ENCODE data around the gene CCDC185. TPM values are rescaled to one million over a fixed set of nuclear protein-coding genes. Genes with fewer than 3 reads are reported as not detected.

Gene CCDC185
- total and polyA plus RNA-seq, 3 experiments from 2014 or later: not detected

- CTCF ChIA-PET: no interaction called here
- Histone ChIP-seq H3K4me3 (ENCODE audit: low read length) (no peak overlapping the region), H3K36me3 (ENCODE audit: insufficient read depth, low read length) (no peaks in the 10 kb centered on the region), H3K9me3 (ENCODE audit: low read length) (no peaks in the 10 kb centered on the region), H3K27me3 (ENCODE audit: insufficient read depth, low read length, poor library complexity, severe bottlenecking) (no peaks in the 10 kb centered on the region), H3K4me1 (ENCODE audit: insufficient read depth, low read length) (no peaks in the 10 kb centered on the region), H3K27ac (ENCODE audit: low read depth, low read length) (no peak overlapping the region)
- Mint-ChIP-seq H3K27ac (no peak overlapping the region), H3K4me1 (no peaks in the 10 kb centered on the region), H3K9me3 (no peaks in the 10 kb centered on the region), H3K27me3 (peaks cover 7 to 20% of the 10 kb centered on the region in 2 donors), H3K4me3 (no peak overlapping the region), H3K36me3 (no peaks in the 10 kb centered on the region)
- DNase-seq: no peak
- POLR2A ChIA-PET: no interaction called here
Measured at GRCh38 chr1:223350361-223350908, 42.8 kb upstream of the CCDC185 start.

- H3K36me3 ChIP-seq (ENCODE audit: insufficient read depth, low read length): no peaks in the 10 kb centered on the region
- Mint-ChIP-seq H3K27me3 (peaks cover 5 to 29% of the 10 kb centered on the region in 2 donors), H3K9me3 (no peaks in the 10 kb centered on the region), H3K4me1 (no peaks in the 10 kb centered on the region), H3K36me3 (no peaks in the 10 kb centered on the region), H3K27ac (no peak overlapping the region), H3K4me3 (no peak overlapping the region)
- H3K27me3 ChIP-seq (ENCODE audit: insufficient read depth, low read length, poor library complexity, severe bottlenecking): no peaks in the 10 kb centered on the region
- DNase-seq: no peak
- H3K9me3 ChIP-seq (ENCODE audit: low read length): no peaks in the 10 kb centered on the region
- no peak overlapping the region for H3K27ac ChIP-seq (ENCODE audit: low read depth, low read length)
- no peaks in the 10 kb centered on the region for H3K4me1 ChIP-seq (ENCODE audit: insufficient read depth, low read length)
- CTCF ChIA-PET: no interaction called here
- no peak overlapping the region for H3K4me3 ChIP-seq (ENCODE audit: low read length)
- POLR2A ChIA-PET: no interaction called here
Measured at GRCh38 chr1:223352944-223353343, 40.3 kb upstream of the CCDC185 start.

GRCh38 chr1:223353939-223354338, 39.3 kb upstream of the CCDC185 start:
- H3K9me3 ChIP-seq (ENCODE audit: low read length): no peaks in the 10 kb centered on the region
- no peak overlapping the region for H3K27ac ChIP-seq (ENCODE audit: low read depth, low read length)
- H3K9me3 Mint-ChIP-seq: no peaks in the 10 kb centered on the region
- no peak overlapping the region for H3K27ac Mint-ChIP-seq
- peaks cover 3 to 33% of the 10 kb centered on the region in 2 donors for H3K27me3 Mint-ChIP-seq
- H3K4me1 Mint-ChIP-seq: no peaks in the 10 kb centered on the region
- DNase-seq: no peak
- POLR2A ChIA-PET: no interaction called here
- no peaks in the 10 kb centered on the region for H3K36me3 ChIP-seq (ENCODE audit: insufficient read depth, low read length)
- H3K4me3 Mint-ChIP-seq: no peak overlapping the region
- no peaks in the 10 kb centered on the region for H3K36me3 Mint-ChIP-seq
- CTCF ChIA-PET: no interaction called here
- no peak overlapping the region for H3K4me3 ChIP-seq (ENCODE audit: low read length)
- no peaks in the 10 kb centered on the region for H3K4me1 ChIP-seq (ENCODE audit: insufficient read depth, low read length)
- no peaks in the 10 kb centered on the region for H3K27me3 ChIP-seq (ENCODE audit: insufficient read depth, low read length, poor library complexity, severe bottlenecking)

- no peak for DNase-seq
- no peak overlapping the region for H3K27ac Mint-ChIP-seq
- no peaks in the 10 kb centered on the region for H3K36me3 Mint-ChIP-seq
- Histone ChIP-seq H3K4me3 (ENCODE audit: low read length) (no peak overlapping the region), H3K36me3 (ENCODE audit: insufficient read depth, low read length) (no peaks in the 10 kb centered on the region), H3K9me3 (ENCODE audit: low read length) (no peaks in the 10 kb centered on the region), H3K4me1 (ENCODE audit: insufficient read depth, low read length) (no peaks in the 10 kb centered on the region), H3K27ac (ENCODE audit: low read depth, low read length) (no peak overlapping the region), H3K27me3 (ENCODE audit: insufficient read depth, low read length, poor library complexity, severe bottlenecking) (no peaks in the 10 kb centered on the region)
- no peak overlapping the region for H3K4me3 Mint-ChIP-seq
- POLR2A ChIA-PET: no interaction called here
- peaks cover 0 to 51% of the 10 kb centered on the region in 2 donors for H3K27me3 Mint-ChIP-seq
- no peaks in the 10 kb centered on the region for H3K9me3 Mint-ChIP-seq
- CTCF ChIA-PET: no interaction called here
- no peaks in the 10 kb centered on the region for H3K4me1 Mint-ChIP-seq
Measured at GRCh38 chr1:223355699-223356098, 37.5 kb upstream of the CCDC185 start.

GRCh38 chr1:223358826-223359225, 34.4 kb upstream of the CCDC185 start:
- CTCF ChIA-PET: interaction anchor here (1.5 kb wide), 1 partner anchor 225 kb away, joined by 4 read pairs; no protein-coding TSS in a partner anchor

GRCh38 chr1:223363057-223363855, 30.0 kb upstream of the CCDC185 start:
- H3K4me3 ChIP-seq (ENCODE audit: low read length): peak overlapping the region; percentile 81
- peaks cover 3% of the 10 kb centered on the region for H3K27me3 ChIP-seq (ENCODE audit: insufficient read depth, low read length, poor library complexity, severe bottlenecking)
- peaks cover 9% of the 10 kb centered on the region for H3K4me1 ChIP-seq (ENCODE audit: insufficient read depth, low read length)
- H3K36me3 ChIP-seq (ENCODE audit: insufficient read depth, low read length): no peaks in the 10 kb centered on the region
- peaks cover 24 to 61% of the 10 kb centered on the region in 2 donors for H3K27me3 Mint-ChIP-seq
- DNase-seq: peak in 3 of 5 donors; percentile 7 to 18 (median 17)
- CTCF ChIA-PET: no interaction called here
- no peak overlapping the region for H3K27ac ChIP-seq (ENCODE audit: low read depth, low read length)
- H3K9me3 Mint-ChIP-seq: peaks cover 0 to 2% (median 0%) of the 10 kb centered on the region in 5 donors
- peak overlapping the region; percentile 77 to 95 (median 88) for H3K4me3 Mint-ChIP-seq
- H3K36me3 Mint-ChIP-seq: no peaks in the 10 kb centered on the region
- peak overlapping the region in 5 of 8 donors; percentile 61 to 93 (median 83) for H3K27ac Mint-ChIP-seq
- no peaks in the 10 kb centered on the region for H3K9me3 ChIP-seq (ENCODE audit: low read length)
- H3K4me1 Mint-ChIP-seq: peaks cover 12 to 26% (median 17%) of the 10 kb centered on the region in 3 donors
- POLR2A ChIA-PET: interaction anchor here (0.7 kb wide), 1 partner anchor 794 kb away, joined by 7 read pairs; no protein-coding TSS in a partner anchor

More at GRCh38 chr1:223358826-223359225, 34.4 kb upstream of the CCDC185 start:
- H3K4me3 ChIP-seq (ENCODE audit: low read length): no peak overlapping the region
- no peak overlapping the region for H3K27ac ChIP-seq (ENCODE audit: low read depth, low read length)
- peaks cover 5% of the 10 kb centered on the region for H3K4me1 ChIP-seq (ENCODE audit: insufficient read depth, low read length)
- H3K9me3 ChIP-seq (ENCODE audit: low read length): no peaks in the 10 kb centered on the region
- H3K36me3 ChIP-seq (ENCODE audit: insufficient read depth, low read length): no peaks in the 10 kb centered on the region
- POLR2A ChIA-PET: no interaction called here
- Mint-ChIP-seq H3K4me3 (no peak overlapping the region), H3K27me3 (peaks cover 18 to 64% of the 10 kb centered on the region in 2 donors), H3K9me3 (no peaks in the 10 kb centered on the region), H3K36me3 (no peaks in the 10 kb centered on the region), H3K4me1 (peaks cover 9 to 16% (median 15%) of the 10 kb centered on the region in 3 donors), H3K27ac (no peak overlapping the region)
- no peak for DNase-seq
- peaks cover 3% of the 10 kb centered on the region for H3K27me3 ChIP-seq (ENCODE audit: insufficient read depth, low read length, poor library complexity, severe bottlenecking)

GRCh38 chr1:223363856-223364684, 29.1 kb upstream of the CCDC185 start, which contains the start of gene SUSD4:
TSS of gene SUSD4 (minus strand) at chr1:223364176. CDS start at chr1:223363425, 751 bp downstream.
- POLR2A ChIA-PET: interaction anchor here (0.7 kb wide), 1 partner anchor 793 kb away, joined by 7 read pairs; no protein-coding TSS in a partner anchor
- CTCF ChIA-PET: no interaction called here
- Histone ChIP-seq H3K9me3 (ENCODE audit: low read length) (no peaks in the 10 kb centered on the region), H3K27me3 (ENCODE audit: insufficient read depth, low read length, poor library complexity, severe bottlenecking) (peaks cover 3% of the 10 kb centered on the region), H3K4me3 (ENCODE audit: low read length) (peak within 1 kb of the TSS; percentile 81), H3K27ac (ENCODE audit: low read depth, low read length) (no peak within 1 kb of the TSS), H3K4me1 (ENCODE audit: insufficient read depth, low read length) (peaks cover 9% of the 10 kb centered on the region), H3K36me3 (ENCODE audit: insufficient read depth, low read length) (no peaks in the 10 kb centered on the region)
- H3K27me3 Mint-ChIP-seq: peaks cover 24 to 56% of the 10 kb centered on the region in 2 donors
- H3K4me3 Mint-ChIP-seq: peak within 1 kb of the TSS; percentile 77 to 95 (median 88)
- peaks cover 12 to 26% (median 17%) of the 10 kb centered on the region in 3 donors for H3K4me1 Mint-ChIP-seq
- peak within 1 kb of the TSS in 6 of 8 donors; percentile 61 to 93 (median 81) for H3K27ac Mint-ChIP-seq
- H3K9me3 Mint-ChIP-seq: peaks cover 0 to 2% (median 0%) of the 10 kb centered on the region in 5 donors
- peak; percentile 37 to 74 (median 60) for DNase-seq
- no peaks in the 10 kb centered on the region for H3K36me3 Mint-ChIP-seq

Data from CD8-positive, alpha-beta memory T cell (primary cell).